ENCODE data around the gene C11orf65. TPM values are rescaled to one million over a fixed set of nuclear protein-coding genes. Genes with fewer than 3 reads are reported as not detected.

C11orf65 gene
- total RNA-seq, 4 donors from 2014 or later: 0.28 to 0.32 TPM; not detected in 2

- DNase-seq (ENCODE audit: low spot score): no peak
- TF ChIP-seq, protein P1, sequence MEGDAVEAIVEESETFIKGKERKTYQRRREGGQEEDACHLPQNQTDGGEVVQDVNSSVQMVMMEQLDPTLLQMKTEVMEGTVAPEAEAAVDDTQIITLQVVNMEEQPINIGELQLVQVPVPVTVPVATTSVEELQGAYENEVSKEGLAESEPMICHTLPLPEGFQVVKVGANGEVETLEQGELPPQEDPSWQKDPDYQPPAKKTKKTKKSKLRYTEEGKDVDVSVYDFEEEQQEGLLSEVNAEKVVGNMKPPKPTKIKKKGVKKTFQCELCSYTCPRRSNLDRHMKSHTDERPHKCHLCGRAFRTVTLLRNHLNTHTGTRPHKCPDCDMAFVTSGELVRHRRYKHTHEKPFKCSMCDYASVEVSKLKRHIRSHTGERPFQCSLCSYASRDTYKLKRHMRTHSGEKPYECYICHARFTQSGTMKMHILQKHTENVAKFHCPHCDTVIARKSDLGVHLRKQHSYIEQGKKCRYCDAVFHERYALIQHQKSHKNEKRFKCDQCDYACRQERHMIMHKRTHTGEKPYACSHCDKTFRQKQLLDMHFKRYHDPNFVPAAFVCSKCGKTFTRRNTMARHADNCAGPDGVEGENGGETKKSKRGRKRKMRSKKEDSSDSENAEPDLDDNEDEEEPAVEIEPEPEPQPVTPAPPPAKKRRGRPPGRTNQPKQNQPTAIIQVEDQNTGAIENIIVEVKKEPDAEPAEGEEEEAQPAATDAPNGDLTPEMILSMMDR (IDR thresholded peaks at IDR 0.05): no peak
- ATAC-seq (ENCODE audit: low FRiP score): no peak
Observed at GRCh38 chr11:108343714-108344113, 123.6 kb downstream of the C11orf65 start.

DNA sequence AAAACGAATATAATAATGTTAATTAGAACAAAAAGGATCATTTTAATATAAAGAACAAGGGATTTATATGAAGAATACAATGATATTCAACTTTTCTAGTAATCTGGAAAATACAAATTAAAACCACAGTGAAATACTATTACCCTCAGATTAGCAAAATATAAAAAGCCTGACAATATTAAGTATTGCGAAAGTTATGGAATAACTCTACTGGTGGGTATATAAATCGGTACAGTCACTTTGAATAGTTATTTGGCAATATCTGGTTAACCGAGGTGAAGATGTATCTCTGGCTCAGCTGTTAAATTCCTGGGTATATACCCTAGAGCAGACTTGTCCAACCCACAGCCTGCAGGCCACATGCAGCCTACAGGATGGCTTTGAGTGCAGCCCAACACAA lies 125.7 kb downstream of the C11orf65 start:
- ATAC-seq (ENCODE audit: low FRiP score) (no peak), DNase-seq (ENCODE audit: low spot score) (no peak)
- TF ChIP-seq, protein P1 (IDR thresholded peaks at IDR 0.05): no peak

- ATAC-seq (ENCODE audit: low FRiP score): peak; percentile 57
- TF ChIP-seq, protein P1 (IDR thresholded peaks at IDR 0.05): no peak
- DNase-seq (ENCODE audit: low spot score): no peak
Observed at GRCh38 chr11:108340973-108341372, 126.4 kb downstream of the C11orf65 start.

DNA sequence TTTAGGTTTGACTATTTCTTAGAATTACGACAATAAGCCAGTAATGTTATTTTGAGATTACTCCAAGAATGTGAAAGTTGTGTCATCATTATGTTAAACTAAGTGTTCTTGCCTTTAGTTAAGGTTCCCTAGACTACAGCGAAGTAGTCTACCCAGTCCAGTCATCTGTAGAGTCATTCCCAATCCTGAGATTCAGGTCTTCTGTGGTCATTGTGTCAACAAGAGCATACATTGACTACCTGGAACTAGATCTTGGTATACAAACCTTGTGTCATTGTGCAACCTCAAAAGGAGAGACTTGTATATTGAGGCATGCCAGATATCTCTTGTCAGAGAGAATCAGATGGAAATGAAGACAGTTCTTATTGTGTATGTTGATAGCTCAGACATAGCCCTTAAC lies 128.6 kb downstream of the C11orf65 start:
- no peak for ATAC-seq (ENCODE audit: low FRiP score)
- DNase-seq (ENCODE audit: low spot score): no peak

DNA sequence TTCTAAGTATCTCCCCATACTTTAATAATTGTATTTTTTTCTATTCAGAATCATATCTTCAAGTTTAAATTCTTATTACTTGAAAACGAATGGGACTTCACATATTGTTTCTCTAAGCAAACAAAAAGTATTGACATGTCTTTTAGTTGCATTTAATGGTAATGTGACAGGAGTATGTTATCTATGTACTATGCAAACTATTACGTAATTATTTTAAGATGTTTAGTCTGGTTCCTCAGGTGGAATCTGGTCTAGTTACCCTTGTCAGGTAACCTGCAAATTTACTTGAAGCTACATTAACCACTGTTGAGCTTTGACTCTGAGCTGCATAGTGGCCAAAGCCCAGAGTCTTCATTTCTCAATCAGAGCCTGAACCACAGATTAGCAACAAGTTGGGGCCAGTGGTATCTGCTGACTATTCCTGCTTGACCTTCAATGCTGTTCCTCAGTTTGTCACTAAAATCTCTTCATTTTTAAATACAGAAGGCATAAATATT lies 133.9 kb downstream of the C11orf65 start:
- TF ChIP-seq, protein P1 (IDR thresholded peaks at IDR 0.05): no peak
- DNase-seq (ENCODE audit: low spot score): no peak
- no peak for ATAC-seq (ENCODE audit: low FRiP score)

More for the DNA sequence above, 128.6 kb downstream of the C11orf65 start:
- TF ChIP-seq, protein P1 (IDR thresholded peaks at IDR 0.05): no peak

Other genes starting within 250 kb of the C11orf65 start
- 10 to 100 TPM; 10.6 to 20.8 (median 11.0) TPM for gene NPAT, start 244.9 kb downstream of the C11orf65 start, total RNA-seq
- 10 to 100 TPM; 52.8 to 85.9 (median 58.7) TPM for gene ATM, start 244.5 kb downstream of the C11orf65 start, total RNA-seq
- 10 to 100 TPM; 17.7 to 36.4 (median 22.1) TPM for gene POGLUT3, start 30.9 kb upstream of the C11orf65 start, total RNA-seq
- 1 to 10 TPM in 1 of 4 donors, under 1 TPM in 3; 0.32 to 1.8 (median 0.71) TPM for gene EXPH5, start 126.2 kb upstream of the C11orf65 start, total RNA-seq
- gene DDX10, start 197.5 kb upstream of the C11orf65 start, total RNA-seq: 10 to 100 TPM; 20.2 to 60.6 (median 26.5) TPM